DND-41 (cell line): Measurements from ENCODE around the gene NLRP12.

Experiments
- EZH2 ChIP-seq: IDR thresholded peaks from 3 replicates; pipeline ENCODE4 v1.6.1; 2012; ENCODE audit warnings: borderline replicate concordance, low read depth, mild to moderate bottlenecking, moderate library complexity, low read length, inconsistent platforms; ENCODE audit not compliant: severe bottlenecking
- TF ChIP-seq, protein P1 (sequence below): IDR thresholded peaks from 2 replicates; pipeline ENCODE4 v1.5.1; 2012; ENCODE audit warnings: borderline replicate concordance, low read length, moderate library complexity, mild to moderate bottlenecking; ENCODE audit not compliant: poor library complexity, severe bottlenecking; ENCODE audit errors: extremely low read depth

GRCh38 chr19:53868892-53869804 lies 45.0 kb upstream of the NLRP12 start:
- TF ChIP-seq, protein P1, sequence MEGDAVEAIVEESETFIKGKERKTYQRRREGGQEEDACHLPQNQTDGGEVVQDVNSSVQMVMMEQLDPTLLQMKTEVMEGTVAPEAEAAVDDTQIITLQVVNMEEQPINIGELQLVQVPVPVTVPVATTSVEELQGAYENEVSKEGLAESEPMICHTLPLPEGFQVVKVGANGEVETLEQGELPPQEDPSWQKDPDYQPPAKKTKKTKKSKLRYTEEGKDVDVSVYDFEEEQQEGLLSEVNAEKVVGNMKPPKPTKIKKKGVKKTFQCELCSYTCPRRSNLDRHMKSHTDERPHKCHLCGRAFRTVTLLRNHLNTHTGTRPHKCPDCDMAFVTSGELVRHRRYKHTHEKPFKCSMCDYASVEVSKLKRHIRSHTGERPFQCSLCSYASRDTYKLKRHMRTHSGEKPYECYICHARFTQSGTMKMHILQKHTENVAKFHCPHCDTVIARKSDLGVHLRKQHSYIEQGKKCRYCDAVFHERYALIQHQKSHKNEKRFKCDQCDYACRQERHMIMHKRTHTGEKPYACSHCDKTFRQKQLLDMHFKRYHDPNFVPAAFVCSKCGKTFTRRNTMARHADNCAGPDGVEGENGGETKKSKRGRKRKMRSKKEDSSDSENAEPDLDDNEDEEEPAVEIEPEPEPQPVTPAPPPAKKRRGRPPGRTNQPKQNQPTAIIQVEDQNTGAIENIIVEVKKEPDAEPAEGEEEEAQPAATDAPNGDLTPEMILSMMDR = no peak
- no peak for TF ChIP-seq EZH2
